ENCODE data around the gene CLCF1. TPM values are rescaled to one million over a fixed set of nuclear protein-coding genes. Genes with fewer than 3 reads are reported as not detected.
"Not testable (repeated sequence)": the region's sequence is repeated elsewhere in the genome, so short reads cannot be mapped to it uniquely, and the experiment has no call there.

CLCF1 gene
- total and polyA plus RNA-seq, 2 experiments from 2014 or later: 0.16 to 2.4 TPM

- Histone ChIP-seq H3K27ac (no peak overlapping the region), H3K36me3 (no peaks in the 10 kb centered on the region), H3K4me1 (ENCODE audit: low read depth) (peaks cover 13% of the 10 kb centered on the region), H3K27me3 (peaks cover 11% of the 10 kb centered on the region), H3K4me3 (no peak overlapping the region), H3K9me3 (ENCODE audit: low read depth) (no peaks in the 10 kb centered on the region)
- TF ChIP-seq CTCF (IDR thresholded peaks at IDR 0.05; ENCODE audit: low read depth, low read length): no peak
- DNase-seq (ENCODE audit: low read depth in 1 of 2, low spot score in 1 of 2): no peak
Observed at GRCh38 chr11:67320011-67320410, 53.4 kb downstream of the CLCF1 start.

GRCh38 chr11:67318876-67319275 lies 54.5 kb downstream of the CLCF1 start:
- H3K4me1 ChIP-seq (ENCODE audit: low read depth): peaks cover 13% of the 10 kb centered on the region
- DNase-seq (ENCODE audit: low read depth in 1 of 2, low spot score in 1 of 2); H3K36me3 ChIP-seq; H3K27ac ChIP-seq; H3K9me3 ChIP-seq (ENCODE audit: low read depth): not testable (repeated sequence)
- H3K27me3 ChIP-seq: peaks cover 11% of the 10 kb centered on the region
- H3K4me3 ChIP-seq: peak overlapping the region; percentile 56

- no peak overlapping the region for H3K27ac ChIP-seq
- peaks cover 11% of the 10 kb centered on the region for H3K27me3 ChIP-seq
- peak overlapping the region; percentile 56 for H3K4me3 ChIP-seq
- H3K36me3 ChIP-seq: no peaks in the 10 kb centered on the region
- no peak for TF ChIP-seq CTCF (IDR thresholded peaks at IDR 0.05; ENCODE audit: low read depth, low read length)
- no peaks in the 10 kb centered on the region for H3K9me3 ChIP-seq (ENCODE audit: low read depth)
- peaks cover 13% of the 10 kb centered on the region for H3K4me1 ChIP-seq (ENCODE audit: low read depth)
- no peak for DNase-seq (ENCODE audit: low read depth in 1 of 2, low spot score in 1 of 2)
Observed at GRCh38 chr11:67317888-67318555, 55.4 kb downstream of the CLCF1 start.

- peaks cover 11% of the 10 kb centered on the region for H3K27me3 ChIP-seq
- peak overlapping the region; percentile 59 for H3K27ac ChIP-seq
- H3K36me3 ChIP-seq: no peaks in the 10 kb centered on the region
- peak; percentile 83 for TF ChIP-seq CTCF (IDR thresholded peaks at IDR 0.05; ENCODE audit: low read depth, low read length)
- H3K4me1 ChIP-seq (ENCODE audit: low read depth): peaks cover 13% of the 10 kb centered on the region
- DNase-seq (ENCODE audit: low read depth in 1 of 2, low spot score in 1 of 2): peak; percentile 95 to 99
- peak overlapping the region; percentile 56 for H3K4me3 ChIP-seq
- no peaks in the 10 kb centered on the region for H3K9me3 ChIP-seq (ENCODE audit: low read depth)
Observed at GRCh38 chr11:67317205-67317887, 56.1 kb downstream of the CLCF1 start.

- H3K27ac ChIP-seq: peak overlapping the region; percentile 59
- H3K4me3 ChIP-seq: peak overlapping the region; percentile 56
- H3K36me3 ChIP-seq: no peaks in the 10 kb centered on the region
- peaks cover 11% of the 10 kb centered on the region for H3K27me3 ChIP-seq
- no peak for DNase-seq (ENCODE audit: low read depth in 1 of 2, low spot score in 1 of 2)
- TF ChIP-seq CTCF (IDR thresholded peaks at IDR 0.05; ENCODE audit: low read depth, low read length): no peak
- no peaks in the 10 kb centered on the region for H3K9me3 ChIP-seq (ENCODE audit: low read depth)
- peaks cover 13% of the 10 kb centered on the region for H3K4me1 ChIP-seq (ENCODE audit: low read depth)
Observed at GRCh38 chr11:67316882-67317204, 56.6 kb downstream of the CLCF1 start.

- Histone ChIP-seq H3K36me3 (no peaks in the 10 kb centered on the region), H3K4me1 (ENCODE audit: low read depth) (peaks cover 6% of the 10 kb centered on the region), H3K9me3 (ENCODE audit: low read depth) (no peaks in the 10 kb centered on the region), H3K4me3 (no peak overlapping the region), H3K27ac (no peak overlapping the region), H3K27me3 (peaks cover 11% of the 10 kb centered on the region)
- no peak for DNase-seq (ENCODE audit: low read depth in 1 of 2, low spot score in 1 of 2)
- no peak for TF ChIP-seq CTCF (IDR thresholded peaks at IDR 0.05; ENCODE audit: low read depth, low read length)
Observed at GRCh38 chr11:67315325-67315909, 58.0 kb downstream of the CLCF1 start.

Data from cardiac muscle cell (in vitro differentiated cells and primary cell).